Endodermal cell (in vitro differentiated cells): ENCODE measurements around the gene FARP1. TPM values are rescaled to one million over a fixed set of nuclear protein-coding genes. Genes with fewer than 3 reads are reported as not detected.
"Not testable (repeated sequence)": the region's sequence is repeated elsewhere in the genome, so short reads cannot be mapped to it uniquely, and the experiment has no call there.

Experiments used
- DNase-seq: peaks from one replicate; pipeline ENCODE4 v3.0.0-alpha.2; 2017
- H3K27ac ChIP-seq: 2 replicates; pipeline ENCODE4 v1.5.1; 2013; ENCODE audit warnings: mild to moderate bottlenecking, low read depth, low read length, moderate library complexity
- H3K27me3 ChIP-seq: 2 replicates; pipeline ENCODE4 v1.6.1; 2013; ENCODE audit warnings: mild to moderate bottlenecking, low read length, moderate library complexity; ENCODE audit not compliant: insufficient read depth, control insufficient read depth, poor library complexity, severe bottlenecking
- H3K36me3 ChIP-seq: 2 replicates; pipeline ENCODE4 v1.7.0; 2013; ENCODE audit warnings: mild to moderate bottlenecking, low read length, moderate library complexity; ENCODE audit not compliant: control insufficient read depth, insufficient read depth
- H3K4me1 ChIP-seq: one replicate; pipeline ENCODE4 v1.7.0; 2013; ENCODE audit warnings: low read length; ENCODE audit not compliant: control insufficient read depth, insufficient read depth
- H3K4me3 ChIP-seq: 2 replicates; pipeline ENCODE4 v1.5.1; 2013; ENCODE audit warnings: mild to moderate bottlenecking, low read length, moderate library complexity
- H3K9ac ChIP-seq: 2 replicates; pipeline ENCODE4 v1.6.1; 2013; ENCODE audit warnings: mild to moderate bottlenecking, low read length, moderate library complexity; ENCODE audit not compliant: poor library complexity, severe bottlenecking; ENCODE audit errors: extremely low read depth
- H3K9me3 ChIP-seq: 2 replicates; pipeline ENCODE4 v1.6.1; 2013; ENCODE audit warnings: mild to moderate bottlenecking, low read length, moderate library complexity; ENCODE audit not compliant: control insufficient read depth
- H3K27ac Mint-ChIP-seq: 2 replicates; pipeline ENCODE4 v1.8.0; 2020; ENCODE audit warnings: mixed read lengths
- H3K27me3 Mint-ChIP-seq: 2 replicates; pipeline ENCODE4 v1.8.0; 2021; ENCODE audit warnings: mild to moderate bottlenecking, mixed read lengths; ENCODE audit not compliant: insufficient read depth
- H3K36me3 Mint-ChIP-seq: 2 replicates; pipeline ENCODE4 v1.8.0; 2020; ENCODE audit warnings: low read depth, mixed read lengths
- H3K4me1 Mint-ChIP-seq: 2 replicates; pipeline ENCODE4 v1.8.0; 2020; ENCODE audit warnings: mixed read lengths
- H3K4me3 Mint-ChIP-seq: 2 replicates; pipeline ENCODE4 v1.8.0; 2020; ENCODE audit warnings: mild to moderate bottlenecking, moderate library complexity, mixed read lengths
- H3K9me3 Mint-ChIP-seq: 2 replicates; pipeline ENCODE4 v1.8.0; 2020; ENCODE audit warnings: mild to moderate bottlenecking, mixed read lengths
- WGBS, 2 experiments: methylation state at CpG; one replicate each; pipeline versions ENCODE4 v1.1.5 to v1.1.7; 2013; ENCODE audit warnings: missing lambda C conversion rate in 2 of 2, mixed read lengths in 1 of 2; ENCODE audit not compliant: insufficient coverage in 1 of 2, insufficient read length in 1 of 2; 5-methylcytosine and 5-hydroxymethylcytosine counted together
- total RNA-seq, 2 donors: library from RNA; stranded (reverse); fragmentation: NEBNext Ultra II Directional in 1 of 2; extraction: Animal tissue kit (Norgen Biotek cat#: 25700) in 1 of 2; gene quantifications; 2 replicates in 1 of 2; 3 replicates in 1 of 2; pipeline ENCODE4 v1.2.1, GENCODE V29; 2021
- TF ChIP-seq, protein P1 (sequence below): fragments of 200-600 bp; sonication (generic); conservative IDR thresholded peaks from 2 replicates; pipeline ENCODE4 v1.5.0; 2021; ENCODE audit warnings: antibody characterized with exemption, mild to moderate bottlenecking

Gene FARP1
- total RNA-seq, 2 donors from 2014 or later: 237 to 319 TPM

DNA sequence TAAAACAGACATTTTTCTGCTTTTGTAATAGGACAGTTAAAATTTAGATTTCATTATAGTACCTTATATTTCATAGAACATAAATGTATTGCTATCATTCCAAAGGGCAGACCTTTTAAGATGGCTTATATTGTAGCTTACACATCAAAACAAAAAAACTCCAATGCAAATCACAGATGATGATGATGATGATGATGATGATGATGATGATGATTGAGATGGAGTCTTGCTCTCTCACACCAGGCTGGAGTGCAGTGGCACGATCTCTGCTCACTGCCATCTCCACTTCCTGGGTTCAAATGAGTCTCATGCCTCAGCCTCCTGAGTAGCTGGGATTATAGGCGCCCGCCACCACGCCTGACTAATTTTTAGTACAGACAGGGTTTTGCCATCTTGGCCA is 224.1 kb downstream of the FARP1 start:
- no peaks in the 10 kb centered on the region for H3K27me3 ChIP-seq
- Mint-ChIP-seq H3K9me3 (peaks cover 3% of the 10 kb centered on the region), H3K27me3 (no peaks in the 10 kb centered on the region), H3K4me3 (no peak overlapping the region), H3K27ac (no peak overlapping the region), H3K36me3 (peaks cover 49% of the 10 kb centered on the region), H3K4me1 (peaks cover 19% of the 10 kb centered on the region)
- H3K9me3 ChIP-seq: no peaks in the 10 kb centered on the region
- H3K36me3 ChIP-seq: peaks cover 60% of the 10 kb centered on the region
- no peak overlapping the region for H3K4me3 ChIP-seq
- no peak for DNase-seq
- 96 to 100% methylated on average over 3 to 4 of the region's 4 CpGs for WGBS, 2 experiments
- no peaks in the 10 kb centered on the region for H3K4me1 ChIP-seq
- H3K9ac ChIP-seq: no peak overlapping the region
- H3K27ac ChIP-seq: no peak overlapping the region
- TF ChIP-seq, protein P1, sequence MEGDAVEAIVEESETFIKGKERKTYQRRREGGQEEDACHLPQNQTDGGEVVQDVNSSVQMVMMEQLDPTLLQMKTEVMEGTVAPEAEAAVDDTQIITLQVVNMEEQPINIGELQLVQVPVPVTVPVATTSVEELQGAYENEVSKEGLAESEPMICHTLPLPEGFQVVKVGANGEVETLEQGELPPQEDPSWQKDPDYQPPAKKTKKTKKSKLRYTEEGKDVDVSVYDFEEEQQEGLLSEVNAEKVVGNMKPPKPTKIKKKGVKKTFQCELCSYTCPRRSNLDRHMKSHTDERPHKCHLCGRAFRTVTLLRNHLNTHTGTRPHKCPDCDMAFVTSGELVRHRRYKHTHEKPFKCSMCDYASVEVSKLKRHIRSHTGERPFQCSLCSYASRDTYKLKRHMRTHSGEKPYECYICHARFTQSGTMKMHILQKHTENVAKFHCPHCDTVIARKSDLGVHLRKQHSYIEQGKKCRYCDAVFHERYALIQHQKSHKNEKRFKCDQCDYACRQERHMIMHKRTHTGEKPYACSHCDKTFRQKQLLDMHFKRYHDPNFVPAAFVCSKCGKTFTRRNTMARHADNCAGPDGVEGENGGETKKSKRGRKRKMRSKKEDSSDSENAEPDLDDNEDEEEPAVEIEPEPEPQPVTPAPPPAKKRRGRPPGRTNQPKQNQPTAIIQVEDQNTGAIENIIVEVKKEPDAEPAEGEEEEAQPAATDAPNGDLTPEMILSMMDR: no peak

DNA sequence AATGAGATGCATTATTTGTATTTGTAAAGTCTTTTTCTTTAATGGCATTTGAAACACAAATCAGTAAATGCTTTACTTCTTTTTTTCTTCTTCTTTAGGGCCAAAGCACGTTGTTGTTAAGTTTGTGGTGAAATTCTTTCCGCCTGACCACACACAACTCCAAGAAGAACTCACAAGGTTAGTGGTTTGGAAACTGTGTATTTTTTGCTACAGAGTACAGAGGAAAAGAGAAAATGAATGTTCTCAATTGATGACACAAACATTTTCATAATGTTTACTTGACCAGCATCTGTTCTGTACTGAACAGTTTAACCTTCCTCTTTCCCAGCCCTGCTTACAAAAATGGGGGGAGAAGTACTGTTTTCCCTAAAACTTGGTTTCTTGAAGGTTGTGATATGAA is 225.1 kb downstream of the FARP1 start:
- H3K36me3 Mint-ChIP-seq: peaks cover 55% of the 10 kb centered on the region
- H3K9ac ChIP-seq: no peak overlapping the region
- no peak overlapping the region for H3K4me3 Mint-ChIP-seq
- no peak overlapping the region for H3K27ac Mint-ChIP-seq
- no CpG with 5 or more reads among the region's 2 CpGs for WGBS, 2 experiments
- H3K4me1 ChIP-seq: no peaks in the 10 kb centered on the region
- peaks cover 3% of the 10 kb centered on the region for H3K9me3 Mint-ChIP-seq
- no peak overlapping the region for H3K4me3 ChIP-seq
- peaks cover 65% of the 10 kb centered on the region for H3K36me3 ChIP-seq
- TF ChIP-seq, protein P1: no peak
- no peaks in the 10 kb centered on the region for H3K27me3 ChIP-seq
- H3K27ac ChIP-seq: no peak overlapping the region
- H3K4me1 Mint-ChIP-seq: peaks cover 10% of the 10 kb centered on the region
- no peak for DNase-seq
- H3K27me3 Mint-ChIP-seq: no peaks in the 10 kb centered on the region
- peaks cover 4% of the 10 kb centered on the region for H3K9me3 ChIP-seq

GRCh38 chr13:98369520-98369919 is 226.6 kb downstream of the FARP1 start:
- H3K9me3 ChIP-seq: peaks cover 19% of the 10 kb centered on the region
- not testable (repeated sequence) for H3K4me3 ChIP-seq, H3K27ac Mint-ChIP-seq, H3K27me3 ChIP-seq, H3K27me3 Mint-ChIP-seq, DNase-seq, H3K4me3 Mint-ChIP-seq, H3K27ac ChIP-seq, H3K4me1 Mint-ChIP-seq, H3K9ac ChIP-seq, H3K4me1 ChIP-seq
- H3K9me3 Mint-ChIP-seq: peaks cover 10% of the 10 kb centered on the region
- peaks cover 69% of the 10 kb centered on the region for H3K36me3 Mint-ChIP-seq
- WGBS, 2 experiments: 91% methylated on average over 1 of the region's 2 CpGs; no CpG with 5 or more reads in 1 of the 2 experiments
- H3K36me3 ChIP-seq: peaks cover 79% of the 10 kb centered on the region

GRCh38 chr13:98370261-98370660 is 227.4 kb downstream of the FARP1 start:
- no peaks in the 10 kb centered on the region for H3K27me3 Mint-ChIP-seq
- peaks cover 8% of the 10 kb centered on the region for H3K4me1 Mint-ChIP-seq
- TF ChIP-seq, protein P1: no peak
- WGBS, 2 experiments: 96 to 100% methylated on average over 4 of the region's 4 CpGs
- H3K4me1 ChIP-seq: no peaks in the 10 kb centered on the region
- no peak overlapping the region for H3K4me3 Mint-ChIP-seq
- peaks cover 17% of the 10 kb centered on the region for H3K9me3 Mint-ChIP-seq
- H3K4me3 ChIP-seq: no peak overlapping the region
- no peaks in the 10 kb centered on the region for H3K27me3 ChIP-seq
- H3K9ac ChIP-seq: no peak overlapping the region
- no peak overlapping the region for H3K27ac ChIP-seq
- DNase-seq: no peak
- H3K9me3 ChIP-seq: peaks cover 23% of the 10 kb centered on the region
- peaks cover 76% of the 10 kb centered on the region for H3K36me3 Mint-ChIP-seq
- H3K27ac Mint-ChIP-seq: peak overlapping the region; percentile 5
- peaks cover 83% of the 10 kb centered on the region for H3K36me3 ChIP-seq
